ENCODE data around the gene MACROD2.
"Not testable (repeated sequence)": the region's sequence is repeated elsewhere in the genome, so short reads cannot be mapped to it uniquely, and the experiment has no call there.

The MACROD2 gene

GRCh38 chr20:14410869-14411555 lies 415.7 kb downstream of the MACROD2 start:
- no peak for DNase-seq (ENCODE audit: low read depth)

- DNase-seq (ENCODE audit: low read depth): no peak
These were observed 416.9 kb downstream of the MACROD2 start for GRCh38 chr20:14412065-14412681.

GRCh38 chr20:14413835-14414234 lies 418.5 kb downstream of the MACROD2 start:
- no peak for DNase-seq (ENCODE audit: low read depth)

GRCh38 chr20:14414560-14414959 lies 419.2 kb downstream of the MACROD2 start:
- no peak for DNase-seq (ENCODE audit: low read depth)

GRCh38 chr20:14415467-14415866 lies 420.2 kb downstream of the MACROD2 start:
- DNase-seq (ENCODE audit: low read depth): no peak

GRCh38 chr20:14418376-14418775 lies 423.1 kb downstream of the MACROD2 start:
- DNase-seq (ENCODE audit: low read depth): no peak

GRCh38 chr20:14422892-14423291 lies 427.6 kb downstream of the MACROD2 start:
- no peak for DNase-seq (ENCODE audit: low read depth)

GRCh38 chr20:14431568-14431967 lies 436.3 kb downstream of the MACROD2 start:
- DNase-seq (ENCODE audit: low read depth): no peak

GRCh38 chr20:14432085-14432484 lies 436.8 kb downstream of the MACROD2 start:
- DNase-seq (ENCODE audit: low read depth): no peak

GRCh38 chr20:14432597-14432996 lies 437.3 kb downstream of the MACROD2 start:
- no peak for DNase-seq (ENCODE audit: low read depth)

GRCh38 chr20:14434384-14435136 lies 439.2 kb downstream of the MACROD2 start:
- DNase-seq (ENCODE audit: low read depth): no peak

GRCh38 chr20:14441201-14441600 lies 445.9 kb downstream of the MACROD2 start:
- DNase-seq (ENCODE audit: low read depth): no peak

GRCh38 chr20:14444106-14444505 lies 448.8 kb downstream of the MACROD2 start:
- DNase-seq (ENCODE audit: low read depth): no peak

GRCh38 chr20:14445310-14445709 lies 450.0 kb downstream of the MACROD2 start:
- no peak for DNase-seq (ENCODE audit: low read depth)

GRCh38 chr20:14445902-14446301 lies 450.6 kb downstream of the MACROD2 start:
- no peak for DNase-seq (ENCODE audit: low read depth)

- DNase-seq (ENCODE audit: low read depth): no peak
These were observed 451.1 kb downstream of the MACROD2 start for GRCh38 chr20:14446446-14446845.

GRCh38 chr20:14449323-14449722 lies 454.0 kb downstream of the MACROD2 start:
- no peak for DNase-seq (ENCODE audit: low read depth)

GRCh38 chr20:14450256-14450655 lies 454.9 kb downstream of the MACROD2 start:
- no peak for DNase-seq (ENCODE audit: low read depth)

GRCh38 chr20:14451458-14451857 lies 456.1 kb downstream of the MACROD2 start:
- no peak for DNase-seq (ENCODE audit: low read depth)

- DNase-seq (ENCODE audit: low read depth): no peak
These were observed 457.9 kb downstream of the MACROD2 start for GRCh38 chr20:14453259-14453658.

- DNase-seq (ENCODE audit: low read depth): no peak
These were observed 459.0 kb downstream of the MACROD2 start for GRCh38 chr20:14454296-14454695.

GRCh38 chr20:14467104-14467827 lies 471.9 kb downstream of the MACROD2 start:
- not testable (repeated sequence) for DNase-seq (ENCODE audit: low read depth)

All from activated T-helper 1 cell treated with Interleukin-2 at 50 U/mL for 16 hours (primary cell).